Urothelium cell line (cell line): ENCODE data around the gene ZC3H13.

Source experiments
- DNase-seq: peaks from one replicate; pipeline ENCODE4 v3.0.0; 2011; ENCODE audit warnings: low spot score, mixed read lengths
- FAIRE-seq: peaks from 2 replicates; lab custom pipeline; 2011; peaks lifted over from hg19 to GRCh38; lab: Jason Lieb, UNC

ZC3H13 gene, protein sequence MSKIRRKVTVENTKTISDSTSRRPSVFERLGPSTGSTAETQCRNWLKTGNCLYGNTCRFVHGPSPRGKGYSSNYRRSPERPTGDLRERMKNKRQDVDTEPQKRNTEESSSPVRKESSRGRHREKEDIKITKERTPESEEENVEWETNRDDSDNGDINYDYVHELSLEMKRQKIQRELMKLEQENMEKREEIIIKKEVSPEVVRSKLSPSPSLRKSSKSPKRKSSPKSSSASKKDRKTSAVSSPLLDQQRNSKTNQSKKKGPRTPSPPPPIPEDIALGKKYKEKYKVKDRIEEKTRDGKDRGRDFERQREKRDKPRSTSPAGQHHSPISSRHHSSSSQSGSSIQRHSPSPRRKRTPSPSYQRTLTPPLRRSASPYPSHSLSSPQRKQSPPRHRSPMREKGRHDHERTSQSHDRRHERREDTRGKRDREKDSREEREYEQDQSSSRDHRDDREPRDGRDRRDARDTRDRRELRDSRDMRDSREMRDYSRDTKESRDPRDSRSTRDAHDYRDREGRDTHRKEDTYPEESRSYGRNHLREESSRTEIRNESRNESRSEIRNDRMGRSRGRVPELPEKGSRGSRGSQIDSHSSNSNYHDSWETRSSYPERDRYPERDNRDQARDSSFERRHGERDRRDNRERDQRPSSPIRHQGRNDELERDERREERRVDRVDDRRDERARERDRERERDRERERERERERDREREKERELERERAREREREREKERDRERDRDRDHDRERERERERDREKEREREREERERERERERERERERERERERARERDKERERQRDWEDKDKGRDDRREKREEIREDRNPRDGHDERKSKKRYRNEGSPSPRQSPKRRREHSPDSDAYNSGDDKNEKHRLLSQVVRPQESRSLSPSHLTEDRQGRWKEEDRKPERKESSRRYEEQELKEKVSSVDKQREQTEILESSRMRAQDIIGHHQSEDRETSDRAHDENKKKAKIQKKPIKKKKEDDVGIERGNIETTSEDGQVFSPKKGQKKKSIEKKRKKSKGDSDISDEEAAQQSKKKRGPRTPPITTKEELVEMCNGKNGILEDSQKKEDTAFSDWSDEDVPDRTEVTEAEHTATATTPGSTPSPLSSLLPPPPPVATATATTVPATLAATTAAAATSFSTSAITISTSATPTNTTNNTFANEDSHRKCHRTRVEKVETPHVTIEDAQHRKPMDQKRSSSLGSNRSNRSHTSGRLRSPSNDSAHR (N-terminal part only)

GRCh38 chr13:46052319-46053161 is at the start of gene ZC3H13:
Gene ZC3H13 (minus strand): TSS chr13:46052746. CDS start chr13:46045507, 7,239 bp downstream.
- FAIRE-seq (no peak), DNase-seq (peak; percentile 91)

DNA sequence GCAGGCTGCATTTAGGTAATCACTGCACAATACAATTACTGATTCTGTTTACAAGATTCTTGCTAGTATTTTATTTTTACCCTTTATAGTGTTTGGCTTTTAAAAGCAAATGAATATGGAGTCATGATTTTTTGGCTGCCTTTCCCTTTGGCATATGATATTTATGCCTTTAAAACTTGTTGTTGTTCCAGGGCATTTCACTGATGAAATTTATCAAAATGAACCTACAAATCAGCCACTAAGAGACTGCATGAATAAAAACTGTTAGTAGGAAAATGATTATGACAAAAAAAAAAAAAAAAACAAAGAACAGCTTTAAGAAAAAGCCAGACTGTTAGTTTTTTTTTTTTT is 49.7 kb upstream of the ZC3H13 start:
- FAIRE-seq (no peak), DNase-seq (no peak)

- no peak for FAIRE-seq
- DNase-seq = no peak
These were observed 49.1 kb upstream of the ZC3H13 start for GRCh38 chr13:46101484-46102254.

DNA sequence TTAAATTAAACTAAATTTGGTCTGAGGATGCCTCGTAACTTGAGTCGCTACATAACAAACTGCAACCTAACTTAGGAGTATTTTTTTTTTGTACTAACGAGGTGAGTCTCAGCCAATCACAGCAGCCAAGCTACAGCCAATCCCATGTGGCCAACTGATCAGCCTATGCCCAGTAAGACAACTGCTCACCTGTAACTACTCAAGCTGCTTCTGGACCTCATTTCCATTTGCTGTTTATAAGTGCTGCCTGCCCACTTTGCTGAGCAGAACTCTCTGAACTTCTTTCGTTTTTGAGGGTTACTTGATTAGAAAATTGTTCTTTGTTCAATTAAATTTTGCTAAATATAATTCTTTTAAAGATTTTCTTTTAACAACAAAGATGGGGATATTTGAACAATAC is 48.5 kb upstream of the ZC3H13 start:
- FAIRE-seq = no peak
- no peak for DNase-seq

- no peak for DNase-seq
- no peak for FAIRE-seq
These were observed 47.8 kb upstream of the ZC3H13 start for GRCh38 chr13:46100191-46100815.

GRCh38 chr13:46097663-46098062 is 45.1 kb upstream of the ZC3H13 start:
- FAIRE-seq (no peak), DNase-seq (no peak)

DNA sequence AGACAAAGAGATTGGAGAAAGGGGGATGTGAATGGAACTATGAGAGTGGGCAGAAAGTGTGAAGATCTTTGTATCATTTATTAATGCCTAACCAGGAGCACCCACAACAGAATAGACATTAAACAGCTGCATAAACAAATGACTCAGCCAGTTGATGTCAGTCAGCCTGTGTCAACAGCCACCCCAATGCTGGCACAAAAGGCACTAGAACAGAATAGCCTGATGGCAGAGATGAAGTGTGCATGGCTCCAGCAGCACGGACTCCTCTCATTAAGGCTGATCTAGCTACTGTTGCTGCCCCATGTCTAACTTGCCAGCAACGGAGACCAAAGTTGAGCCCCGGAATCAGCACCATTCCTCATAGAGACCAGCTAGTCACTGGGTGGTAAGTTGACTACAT is 44.5 kb upstream of the ZC3H13 start:
- FAIRE-seq = no peak
- DNase-seq = no peak

GRCh38 chr13:46094478-46094877 is 41.9 kb upstream of the ZC3H13 start:
- no peak for DNase-seq
- FAIRE-seq = no peak

GRCh38 chr13:46088821-46089562 is 36.4 kb upstream of the ZC3H13 start:
- no peak for FAIRE-seq
- DNase-seq = no peak

- no peak for DNase-seq
These were observed 34.9 kb upstream of the ZC3H13 start for GRCh38 chr13:46087481-46087880.

DNA sequence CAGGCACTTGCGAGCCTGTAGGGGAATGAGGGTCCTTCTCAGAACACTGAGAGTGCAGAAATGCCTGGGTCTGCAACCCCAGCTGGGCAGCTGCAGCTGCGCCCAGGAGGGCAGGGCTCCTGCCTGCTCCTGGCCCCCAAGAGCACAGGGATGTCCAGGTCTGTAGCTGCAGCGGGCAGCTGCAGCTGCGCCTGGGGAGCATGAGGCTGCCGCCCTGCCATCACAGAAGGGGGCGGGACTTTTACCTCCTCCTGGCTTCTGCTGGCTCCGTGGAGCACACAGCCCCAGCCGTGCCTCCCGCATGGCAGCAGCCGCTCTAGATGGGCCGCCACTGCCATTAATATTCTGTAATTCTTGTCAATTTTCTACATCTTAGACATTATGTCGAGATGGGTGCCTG is 34.4 kb upstream of the ZC3H13 start:
- FAIRE-seq = no peak
- DNase-seq = no peak

More at GRCh38 chr13:46087481-46087880, 34.9 kb upstream of the ZC3H13 start:
- FAIRE-seq = no peak

- DNase-seq (no peak), FAIRE-seq (no peak)
These were observed 33.9 kb upstream of the ZC3H13 start for GRCh38 chr13:46086421-46086922.

GRCh38 chr13:46085737-46086136 is 33.2 kb upstream of the ZC3H13 start:
- FAIRE-seq (no peak), DNase-seq (no peak)

DNA sequence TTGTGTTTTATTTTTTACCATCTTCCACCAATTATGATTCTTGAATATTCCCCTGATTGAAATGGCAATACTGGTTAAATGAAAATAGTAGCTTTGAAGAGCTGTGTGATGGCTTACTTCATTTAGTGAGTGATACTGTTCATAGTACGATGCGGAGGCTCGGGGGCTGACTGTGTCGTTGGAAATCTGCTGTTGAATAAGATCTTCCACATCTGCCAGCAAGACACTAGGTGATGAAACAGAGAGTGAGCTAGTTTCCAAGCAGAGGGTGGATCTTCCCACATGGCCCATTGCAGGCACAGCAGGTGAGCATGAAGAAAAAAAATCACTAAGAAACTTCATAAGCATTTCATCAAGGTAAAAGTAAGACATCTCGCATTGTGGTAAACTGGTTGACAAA is 29.8 kb upstream of the ZC3H13 start:
- DNase-seq (no peak), FAIRE-seq (no peak)

DNA sequence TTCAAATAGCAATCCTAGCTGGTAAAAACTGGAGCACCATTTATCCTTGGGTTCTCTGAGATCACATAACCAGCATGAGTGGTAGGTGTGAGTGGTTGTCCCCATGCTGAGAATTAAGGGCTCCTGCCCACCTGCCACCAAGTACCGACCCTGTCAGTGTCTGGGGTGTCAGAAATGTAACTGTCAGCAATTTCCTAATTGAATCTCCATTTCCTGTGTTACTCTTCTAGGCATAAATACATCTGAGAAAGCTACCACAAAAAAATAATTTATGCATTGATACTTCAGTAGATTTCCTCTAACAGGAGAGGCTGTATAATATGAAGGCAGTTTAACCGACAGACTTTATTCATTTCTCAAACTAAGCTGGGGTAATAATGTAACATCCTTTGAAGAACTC is 27.2 kb upstream of the ZC3H13 start:
- FAIRE-seq = no peak

GRCh38 chr13:46077265-46077664 is 24.7 kb upstream of the ZC3H13 start:
- FAIRE-seq = no peak
- DNase-seq = no peak

More for the DNA sequence above, 27.2 kb upstream of the ZC3H13 start:
- no peak for DNase-seq

DNA sequence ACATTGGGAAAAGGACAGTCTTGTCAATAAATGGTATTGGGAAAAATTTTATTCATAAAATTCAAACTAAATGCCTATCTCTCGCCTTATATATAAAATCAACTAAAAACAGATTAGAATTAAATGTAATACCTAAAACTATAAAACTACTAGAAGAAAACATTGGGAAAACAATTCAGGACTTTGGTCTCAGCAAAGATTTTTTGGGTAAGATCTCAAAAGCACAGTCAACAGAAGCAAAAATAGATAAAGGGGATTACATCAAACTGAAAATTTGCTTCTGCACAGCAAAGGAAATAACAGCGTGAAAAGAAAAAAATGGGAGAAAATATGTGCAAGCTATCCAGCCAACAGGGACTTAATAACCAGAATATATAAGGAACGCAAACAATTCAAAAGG is 24.3 kb upstream of the ZC3H13 start:
- no peak for FAIRE-seq

DNA sequence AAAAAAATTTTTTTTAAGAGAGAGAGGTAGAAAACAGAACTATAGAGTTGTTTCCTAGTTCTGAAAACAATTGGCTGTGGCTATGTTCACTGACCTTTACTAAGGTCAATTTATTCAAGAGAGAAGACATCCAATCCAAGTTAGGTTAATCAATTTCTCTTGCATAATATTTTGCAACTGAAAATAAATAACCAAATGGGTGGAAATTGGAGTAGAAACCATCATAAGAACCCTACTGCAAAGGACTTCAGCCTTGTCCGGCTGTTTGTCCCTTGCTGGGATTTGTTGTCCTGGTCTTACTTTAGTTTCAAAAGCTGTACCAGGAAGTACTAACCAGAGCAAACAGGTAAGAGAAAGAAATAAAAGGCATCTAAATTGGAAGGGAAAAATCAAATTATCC is 23.3 kb upstream of the ZC3H13 start:
- FAIRE-seq (no peak), DNase-seq (no peak)

More for the DNA sequence above, 24.3 kb upstream of the ZC3H13 start:
- DNase-seq = no peak
